HFF-Myc (cell line): ENCODE data around the gene LRIG1.
"Not testable (repeated sequence)": the region's sequence is repeated elsewhere in the genome, so short reads cannot be mapped to it uniquely, and the experiment has no call there.

Experiments used
- DNase-seq: peaks from one replicate; pipeline ENCODE4 v3.0.0-alpha.2; 2011; ENCODE audit warnings: low read depth; ENCODE audit errors: extremely low read depth
- H3K4me3 ChIP-seq: replicated peaks from 2 replicates; pipeline ENCODE4 v1.5.1; 2011; ENCODE audit warnings: low read depth, mild to moderate bottlenecking, control low read depth, low read length
- CTCF ChIP-seq: IDR thresholded peaks from 2 replicates; pipeline ENCODE4 v1.5.1; 2012; ENCODE audit warnings: mild to moderate bottlenecking, low read depth, low read length, control low read depth; ENCODE audit errors: missing control alignments

Gene LRIG1

GRCh38 chr3:66427352-66427751 is 73.5 kb downstream of the LRIG1 start:
- no peak for TF ChIP-seq CTCF
- H3K4me3 ChIP-seq, result no peak overlapping the region
- no peak for DNase-seq

- no peak for TF ChIP-seq CTCF
- no peak for DNase-seq
- no peak overlapping the region for H3K4me3 ChIP-seq
Measured at GRCh38 chr3:66426135-66426534, 74.7 kb downstream of the LRIG1 start.

GRCh38 chr3:66425576-66426114 is 75.2 kb downstream of the LRIG1 start:
- no peak for TF ChIP-seq CTCF
- H3K4me3 ChIP-seq, result no peak overlapping the region
- DNase-seq, result no peak

- TF ChIP-seq CTCF, result no peak
- no peak overlapping the region for H3K4me3 ChIP-seq
- no peak for DNase-seq
Measured at GRCh38 chr3:66425032-66425431, 75.8 kb downstream of the LRIG1 start.

- no peak for TF ChIP-seq CTCF
- no peak overlapping the region for H3K4me3 ChIP-seq
- no peak for DNase-seq
Measured at GRCh38 chr3:66423791-66424190, 77.0 kb downstream of the LRIG1 start.

- DNase-seq, H3K4me3 ChIP-seq: not testable (repeated sequence)
Measured at GRCh38 chr3:66421893-66422292, 78.9 kb downstream of the LRIG1 start.

GRCh38 chr3:66421144-66421543 is 79.7 kb downstream of the LRIG1 start:
- DNase-seq, H3K4me3 ChIP-seq: not testable (repeated sequence)

GRCh38 chr3:66419036-66419435 is 81.8 kb downstream of the LRIG1 start:
- no peak overlapping the region for H3K4me3 ChIP-seq
- TF ChIP-seq CTCF, result no peak
- no peak for DNase-seq
